WI38 (cell line): ENCODE data around the gene TLR9.

ENCODE experiments used
- H3K4me3 ChIP-seq: 2 replicates; pipeline ENCODE4 v1.5.1; 2011; ENCODE audit warnings: low read depth, mild to moderate bottlenecking, control low read depth, low read length
- CTCF ChIP-seq: IDR thresholded peaks from 2 replicates; pipeline ENCODE4 v1.5.1; 2012; ENCODE audit warnings: low read depth, mild to moderate bottlenecking, control low read depth, low read length

Gene TLR9

GRCh38 chr3:52174896-52175295 is 50.5 kb downstream of the TLR9 start:
- H3K4me3 ChIP-seq = no peak overlapping the region

GRCh38 chr3:52173101-52173500 is 52.3 kb downstream of the TLR9 start:
- TF ChIP-seq CTCF = no peak
- no peak overlapping the region for H3K4me3 ChIP-seq

More at GRCh38 chr3:52174896-52175295, 50.5 kb downstream of the TLR9 start:
- no peak for TF ChIP-seq CTCF

GRCh38 chr3:52172262-52172757 is 53.1 kb downstream of the TLR9 start:
- no peak overlapping the region for H3K4me3 ChIP-seq
- TF ChIP-seq CTCF = no peak

GRCh38 chr3:52171514-52172261 is 53.8 kb downstream of the TLR9 start:
- no peak overlapping the region for H3K4me3 ChIP-seq
- TF ChIP-seq CTCF = peak; percentile 35
